Measurements from ENCODE around the gene PHLDA1.

- TF ChIP-seq, protein P1, sequence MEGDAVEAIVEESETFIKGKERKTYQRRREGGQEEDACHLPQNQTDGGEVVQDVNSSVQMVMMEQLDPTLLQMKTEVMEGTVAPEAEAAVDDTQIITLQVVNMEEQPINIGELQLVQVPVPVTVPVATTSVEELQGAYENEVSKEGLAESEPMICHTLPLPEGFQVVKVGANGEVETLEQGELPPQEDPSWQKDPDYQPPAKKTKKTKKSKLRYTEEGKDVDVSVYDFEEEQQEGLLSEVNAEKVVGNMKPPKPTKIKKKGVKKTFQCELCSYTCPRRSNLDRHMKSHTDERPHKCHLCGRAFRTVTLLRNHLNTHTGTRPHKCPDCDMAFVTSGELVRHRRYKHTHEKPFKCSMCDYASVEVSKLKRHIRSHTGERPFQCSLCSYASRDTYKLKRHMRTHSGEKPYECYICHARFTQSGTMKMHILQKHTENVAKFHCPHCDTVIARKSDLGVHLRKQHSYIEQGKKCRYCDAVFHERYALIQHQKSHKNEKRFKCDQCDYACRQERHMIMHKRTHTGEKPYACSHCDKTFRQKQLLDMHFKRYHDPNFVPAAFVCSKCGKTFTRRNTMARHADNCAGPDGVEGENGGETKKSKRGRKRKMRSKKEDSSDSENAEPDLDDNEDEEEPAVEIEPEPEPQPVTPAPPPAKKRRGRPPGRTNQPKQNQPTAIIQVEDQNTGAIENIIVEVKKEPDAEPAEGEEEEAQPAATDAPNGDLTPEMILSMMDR (IDR thresholded peaks at IDR 0.05) = no peak
- TF ChIP-seq POLR2A (IDR thresholded peaks at IDR 0.05) (no peak), EP300 (IDR thresholded peaks at IDR 0.05) (no peak)
Measured at GRCh38 chr12:76006028-76006925, 25.3 kb downstream of the PHLDA1 start.
